WTC11 (cell line): ENCODE data around the gene MRPS11. TPM values are rescaled to one million over a fixed set of nuclear protein-coding genes. Genes with fewer than 3 reads are reported as not detected.

Experiments
- ATAC-seq: fragments of 200-7000 bp; cut with Tn5 transposase; 2 replicates; pipeline ENCODE4 v1.10.0; 2021; ENCODE audit warnings: mild to moderate bottlenecking, moderate library complexity
- CTCF ChIA-PET: fragments of 300-600 bp; sonication (Branson Sonifier 250); formaldehyde crosslinking; loops from one replicate; lab custom pipeline; 2021; ENCODE audit warnings: antibody characterized with exemption; lab: Charles Lee
- POLR2A ChIA-PET: fragments of 350-600 bp; sonication (Branson Sonifier 250); formaldehyde crosslinking; loops from one replicate; lab custom pipeline; 2021; ENCODE audit warnings: antibody characterized with exemption; lab: Charles Lee
- DNase-seq: peaks from one replicate; pipeline ENCODE4 v3.0.0; 2021; ENCODE audit warnings: low spot score
- H3K27ac Mint-ChIP-seq: 2 replicates; pipeline ENCODE4 v1.8.0; 2021; ENCODE audit warnings: mixed read lengths
- H3K27me3 Mint-ChIP-seq: 2 replicates; pipeline ENCODE4 v1.8.0; 2021; ENCODE audit warnings: low read depth, mild to moderate bottlenecking, moderate library complexity, mixed read lengths
- H3K36me3 Mint-ChIP-seq: 2 replicates; pipeline ENCODE4 v1.8.0; 2021; ENCODE audit warnings: mixed read lengths
- H3K4me1 Mint-ChIP-seq: 2 replicates; pipeline ENCODE4 v1.8.0; 2022; ENCODE audit warnings: mixed read lengths
- H3K4me3 Mint-ChIP-seq: 2 replicates; pipeline ENCODE4 v1.8.0; 2021; ENCODE audit warnings: mild to moderate bottlenecking, moderate library complexity, mixed read lengths
- H3K9me3 Mint-ChIP-seq: 2 replicates; pipeline ENCODE4 v1.8.0; 2021; ENCODE audit warnings: mixed read lengths
- CBFB ChIP-seq: sonication (generic); formaldehyde crosslinking; IDR thresholded peaks from 2 replicates; pipeline ENCODE4 v1.8.1; 2022; ENCODE audit warnings: mild to moderate bottlenecking, low read depth, missing genetic modification reagents
- EMX1 ChIP-seq: fragments of 250-450 bp; sonication (Bioruptor Pico); IDR thresholded peaks from 2 replicates; pipeline ENCODE4 v1.8.0; 2021; ENCODE audit warnings: mild to moderate bottlenecking
- ETV6 ChIP-seq: sonication (generic); formaldehyde crosslinking; IDR thresholded peaks from 2 replicates; pipeline ENCODE4 v1.8.1; 2022; ENCODE audit warnings: mild to moderate bottlenecking, missing genetic modification reagents
- GRHL2 ChIP-seq: fragments of 250-450 bp; sonication (Bioruptor Pico); IDR thresholded peaks from 2 replicates; pipeline ENCODE4 v1.8.0; 2022; ENCODE audit warnings: mild to moderate bottlenecking, moderate library complexity; ENCODE audit not compliant: insufficient replicate concordance, severe bottlenecking
- IRF2 ChIP-seq: sonication (generic); formaldehyde crosslinking; IDR thresholded peaks from 2 replicates; pipeline ENCODE4 v1.8.0; 2022; ENCODE audit warnings: low read depth, missing genetic modification reagents, borderline replicate concordance
- JAZF1 ChIP-seq: fragments of 250-450 bp; sonication (Bioruptor Pico); IDR thresholded peaks from 2 replicates; pipeline ENCODE4 v1.9.0; 2021; ENCODE audit warnings: moderate library complexity, mild to moderate bottlenecking, inconsistent platforms
- MXD4 ChIP-seq: fragments of 250-450 bp; sonication (Bioruptor Pico); IDR thresholded peaks from 2 replicates; pipeline ENCODE4 v1.8.0; 2021; ENCODE audit warnings: mild to moderate bottlenecking, moderate library complexity, borderline replicate concordance
- NFYB ChIP-seq: sonication (generic); formaldehyde crosslinking; conservative IDR thresholded peaks from 2 replicates; pipeline ENCODE4 v1.8.0; 2022; ENCODE audit warnings: low read depth, missing genetic modification reagents
- RELA ChIP-seq: sonication (generic); formaldehyde crosslinking; IDR thresholded peaks from 2 replicates; pipeline ENCODE4 v1.8.1; 2022; ENCODE audit warnings: missing genetic modification reagents, mild to moderate bottlenecking, borderline replicate concordance
- RORB ChIP-seq: fragments of 250-450 bp; sonication (Bioruptor Pico); IDR thresholded peaks from 2 replicates; pipeline ENCODE4 v1.9.0; 2021; ENCODE audit warnings: mild to moderate bottlenecking
- SMAD3 ChIP-seq: sonication (generic); formaldehyde crosslinking; IDR thresholded peaks from 2 replicates; pipeline ENCODE4 v1.8.0; 2022; ENCODE audit warnings: missing genetic modification reagents, mild to moderate bottlenecking, borderline replicate concordance
- TEAD4 ChIP-seq: sonication (generic); formaldehyde crosslinking; IDR thresholded peaks from 2 replicates; pipeline ENCODE4 v1.8.0; 2022; ENCODE audit warnings: mild to moderate bottlenecking, missing genetic modification reagents
- TP53 ChIP-seq: sonication (generic); formaldehyde crosslinking; IDR thresholded peaks from 2 replicates; pipeline ENCODE4 v1.8.1; 2023; ENCODE audit warnings: mild to moderate bottlenecking, missing genetic modification reagents
- ZBTB21 ChIP-seq: sonication (generic); formaldehyde crosslinking; IDR thresholded peaks from 2 replicates; pipeline ENCODE4 v1.8.1; 2023; ENCODE audit warnings: mild to moderate bottlenecking, missing genetic modification reagents, borderline replicate concordance
- ZNF138 ChIP-seq: sonication (generic); formaldehyde crosslinking; conservative IDR thresholded peaks from 2 replicates; pipeline ENCODE4 v1.8.1; 2022; ENCODE audit warnings: mild to moderate bottlenecking, moderate library complexity, missing genetic modification reagents
- ZNF219 ChIP-seq: sonication (generic); formaldehyde crosslinking; IDR thresholded peaks from 2 replicates; pipeline ENCODE4 v1.8.0; 2023; ENCODE audit warnings: missing genetic modification reagents, mild to moderate bottlenecking, borderline replicate concordance
- ZNF232 ChIP-seq: sonication (generic); formaldehyde crosslinking; IDR thresholded peaks from 2 replicates; pipeline ENCODE4 v1.8.0; 2022; ENCODE audit warnings: mild to moderate bottlenecking, missing genetic modification reagents
- ZNF396 ChIP-seq: fragments of 250-450 bp; sonication (Bioruptor Pico); IDR thresholded peaks from 2 replicates; pipeline ENCODE4 v1.8.0; 2021; ENCODE audit warnings: mild to moderate bottlenecking, moderate library complexity, borderline replicate concordance
- total RNA-seq: library from RNA; stranded (reverse); gene quantifications from 3 replicates; pipeline ENCODE4 v1.2.3, GENCODE V29; 2021
- TF ChIP-seq, protein P1 (sequence below): sonication (generic); formaldehyde crosslinking; IDR thresholded peaks from 2 replicates; pipeline ENCODE4 v1.8.1; 2022; ENCODE audit warnings: mild to moderate bottlenecking, missing genetic modification reagents, moderate library complexity, borderline replicate concordance
- TF ChIP-seq, protein P2 (sequence below): sonication (generic); formaldehyde crosslinking; IDR thresholded peaks from 2 replicates; pipeline ENCODE4 v1.8.1; 2022; ENCODE audit warnings: low read depth, missing genetic modification reagents, borderline replicate concordance
- TF ChIP-seq, protein P3 (sequence below): fragments of 250-450 bp; sonication (Bioruptor Pico); IDR thresholded peaks from 2 replicates; pipeline ENCODE4 v1.8.0; 2021; ENCODE audit warnings: mild to moderate bottlenecking
- TF ChIP-seq, protein P4 (sequence below): sonication (generic); formaldehyde crosslinking; IDR thresholded peaks from 2 replicates; pipeline ENCODE4 v1.8.1; 2022; ENCODE audit warnings: low read depth, mild to moderate bottlenecking, moderate library complexity, missing genetic modification reagents, borderline replicate concordance
- TF ChIP-seq, protein P5 (sequence below): sonication (generic); formaldehyde crosslinking; IDR thresholded peaks from 2 replicates; pipeline ENCODE4 v1.8.0; 2022; ENCODE audit warnings: mild to moderate bottlenecking, missing genetic modification reagents

Gene MRPS11
- total RNA-seq, 1 experiment from 2014 or later, result 49.1 TPM

DNA sequence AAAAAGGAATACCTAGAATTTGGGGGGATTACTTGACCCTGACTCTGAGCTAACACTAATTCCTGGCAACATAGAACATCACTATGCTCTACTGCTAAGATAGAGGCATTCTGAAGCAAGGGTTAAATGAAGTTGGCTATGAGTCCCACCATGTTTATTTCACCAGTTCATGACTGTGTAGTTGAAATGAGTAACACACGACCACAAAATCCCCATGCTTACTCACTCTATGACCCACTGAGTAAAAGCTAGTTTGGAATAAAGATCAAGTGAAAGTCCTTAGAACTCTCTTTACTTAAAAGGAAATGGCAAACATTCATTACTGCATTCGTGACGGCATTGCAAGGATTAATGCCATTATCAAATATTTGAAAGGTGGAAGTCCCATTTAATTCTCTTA lies 47.7 kb upstream of the MRPS11 start (continued):
- TF ChIP-seq SMAD3 (CRISPR knock-in tag) (no peak), ZNF138 (CRISPR knock-in tag) (no peak), IRF2 (CRISPR knock-in tag) (no peak)

DNA sequence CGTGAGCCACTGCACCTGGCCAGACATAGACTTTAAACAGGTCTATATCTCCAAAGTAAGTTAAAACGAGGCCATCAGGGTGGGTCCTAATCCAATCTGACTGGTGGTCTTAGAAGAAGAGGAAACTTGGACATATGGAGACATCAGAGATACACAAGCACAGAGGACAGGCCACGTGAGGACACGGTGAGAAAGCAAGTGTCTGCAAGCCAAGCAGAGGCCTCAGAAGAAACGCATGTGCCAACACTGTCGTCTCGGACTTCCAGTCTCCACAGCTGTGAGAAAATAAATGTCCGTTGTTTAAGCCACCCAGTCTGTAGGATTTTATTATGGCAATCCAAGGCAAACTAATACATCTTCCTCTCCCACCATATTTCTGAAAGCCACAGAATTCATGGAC lies 44.2 kb upstream of the MRPS11 start:
- no peaks in the 10 kb centered on the region for H3K4me1 Mint-ChIP-seq

DNA sequence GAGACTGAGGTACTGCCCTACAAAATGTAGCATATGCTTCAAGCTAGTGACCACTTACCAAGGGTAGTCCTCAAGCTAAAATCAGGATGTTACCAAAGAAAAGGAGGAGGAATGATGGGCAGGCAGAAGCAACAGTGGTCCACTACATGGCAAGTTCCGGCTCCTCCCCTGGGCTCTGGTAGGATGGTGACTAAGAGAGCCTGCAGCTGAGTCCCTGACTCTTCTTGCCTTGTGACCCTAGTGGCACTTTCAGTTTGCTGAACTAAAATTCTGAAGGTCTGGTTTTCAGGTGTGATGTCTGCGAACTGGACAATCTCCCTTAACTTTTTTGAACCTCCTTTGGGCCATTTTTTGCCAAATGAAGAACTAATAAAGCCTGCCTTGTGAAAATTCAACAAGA lies 41.2 kb upstream of the MRPS11 start:
- CTCF ChIA-PET, result interaction anchor here (1.1 to 2.9 kb wide), 2 partner anchors 10 to 29 kb away, joined by 3 to 13 read pairs; no protein-coding TSS in a partner anchor
- no peak for DNase-seq
- ATAC-seq, result no peak
- no peaks in the 10 kb centered on the region for H3K4me1 Mint-ChIP-seq
- H3K27me3 Mint-ChIP-seq, result peaks cover 6% of the 10 kb centered on the region; the same call in 1 of the 2 replicates
- no peak overlapping the region for H3K4me3 Mint-ChIP-seq
- H3K36me3 Mint-ChIP-seq, result no peaks in the 10 kb centered on the region
- H3K27ac Mint-ChIP-seq, result no peak overlapping the region
- TF ChIP-seq ZNF219 (CRISPR knock-in tag), result no peak
- TF ChIP-seq TEAD4, result no peak
- TF ChIP-seq ZNF232 (CRISPR knock-in tag), result no peak
- no peaks in the 10 kb centered on the region for H3K9me3 Mint-ChIP-seq
- POLR2A ChIA-PET, result interaction anchor here (0.8 kb wide), 1 partner anchor 29 kb away, joined by 3 read pairs; no protein-coding TSS in a partner anchor

More for the DNA sequence above, 44.2 kb upstream of the MRPS11 start:
- Mint-ChIP-seq H3K4me3 (no peak overlapping the region), H3K27me3 (peaks cover 9% of the 10 kb centered on the region), H3K36me3 (no peaks in the 10 kb centered on the region), H3K9me3 (no peaks in the 10 kb centered on the region), H3K27ac (no peak overlapping the region)
- CTCF ChIA-PET, result no interaction called here
- POLR2A ChIA-PET, result no interaction called here
- ATAC-seq (no peak), DNase-seq (no peak)
- TF ChIP-seq, protein P1, sequence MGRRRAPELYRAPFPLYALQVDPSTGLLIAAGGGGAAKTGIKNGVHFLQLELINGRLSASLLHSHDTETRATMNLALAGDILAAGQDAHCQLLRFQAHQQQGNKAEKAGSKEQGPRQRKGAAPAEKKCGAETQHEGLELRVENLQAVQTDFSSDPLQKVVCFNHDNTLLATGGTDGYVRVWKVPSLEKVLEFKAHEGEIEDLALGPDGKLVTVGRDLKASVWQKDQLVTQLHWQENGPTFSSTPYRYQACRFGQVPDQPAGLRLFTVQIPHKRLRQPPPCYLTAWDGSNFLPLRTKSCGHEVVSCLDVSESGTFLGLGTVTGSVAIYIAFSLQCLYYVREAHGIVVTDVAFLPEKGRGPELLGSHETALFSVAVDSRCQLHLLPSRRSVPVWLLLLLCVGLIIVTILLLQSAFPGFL (CRISPR knock-in tag), result no peak
- TF ChIP-seq TP53 (CRISPR knock-in tag) (no peak), ZNF396 (CRISPR knock-in tag) (no peak), ETV6 (CRISPR knock-in tag) (no peak), ZBTB21 (CRISPR knock-in tag) (no peak), JAZF1 (CRISPR knock-in tag) (no peak), MXD4 (CRISPR knock-in tag) (no peak), GRHL2 (CRISPR knock-in tag) (no peak), NFYB (no peak), RORB (CRISPR knock-in tag) (no peak), EMX1 (no peak), CBFB (CRISPR knock-in tag) (no peak), RELA (CRISPR knock-in tag) (no peak)
- TF ChIP-seq, protein P2, sequence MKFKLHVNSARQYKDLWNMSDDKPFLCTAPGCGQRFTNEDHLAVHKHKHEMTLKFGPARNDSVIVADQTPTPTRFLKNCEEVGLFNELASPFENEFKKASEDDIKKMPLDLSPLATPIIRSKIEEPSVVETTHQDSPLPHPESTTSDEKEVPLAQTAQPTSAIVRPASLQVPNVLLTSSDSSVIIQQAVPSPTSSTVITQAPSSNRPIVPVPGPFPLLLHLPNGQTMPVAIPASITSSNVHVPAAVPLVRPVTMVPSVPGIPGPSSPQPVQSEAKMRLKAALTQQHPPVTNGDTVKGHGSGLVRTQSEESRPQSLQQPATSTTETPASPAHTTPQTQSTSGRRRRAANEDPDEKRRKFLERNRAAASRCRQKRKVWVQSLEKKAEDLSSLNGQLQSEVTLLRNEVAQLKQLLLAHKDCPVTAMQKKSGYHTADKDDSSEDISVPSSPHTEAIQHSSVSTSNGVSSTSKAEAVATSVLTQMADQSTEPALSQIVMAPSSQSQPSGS (CRISPR knock-in tag), result no peak
- TF ChIP-seq, protein P3, sequence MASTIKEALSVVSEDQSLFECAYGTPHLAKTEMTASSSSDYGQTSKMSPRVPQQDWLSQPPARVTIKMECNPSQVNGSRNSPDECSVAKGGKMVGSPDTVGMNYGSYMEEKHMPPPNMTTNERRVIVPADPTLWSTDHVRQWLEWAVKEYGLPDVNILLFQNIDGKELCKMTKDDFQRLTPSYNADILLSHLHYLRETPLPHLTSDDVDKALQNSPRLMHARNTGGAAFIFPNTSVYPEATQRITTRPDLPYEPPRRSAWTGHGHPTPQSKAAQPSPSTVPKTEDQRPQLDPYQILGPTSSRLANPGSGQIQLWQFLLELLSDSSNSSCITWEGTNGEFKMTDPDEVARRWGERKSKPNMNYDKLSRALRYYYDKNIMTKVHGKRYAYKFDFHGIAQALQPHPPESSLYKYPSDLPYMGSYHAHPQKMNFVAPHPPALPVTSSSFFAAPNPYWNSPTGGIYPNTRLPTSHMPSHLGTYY, result no peak
- TF ChIP-seq, protein P4, sequence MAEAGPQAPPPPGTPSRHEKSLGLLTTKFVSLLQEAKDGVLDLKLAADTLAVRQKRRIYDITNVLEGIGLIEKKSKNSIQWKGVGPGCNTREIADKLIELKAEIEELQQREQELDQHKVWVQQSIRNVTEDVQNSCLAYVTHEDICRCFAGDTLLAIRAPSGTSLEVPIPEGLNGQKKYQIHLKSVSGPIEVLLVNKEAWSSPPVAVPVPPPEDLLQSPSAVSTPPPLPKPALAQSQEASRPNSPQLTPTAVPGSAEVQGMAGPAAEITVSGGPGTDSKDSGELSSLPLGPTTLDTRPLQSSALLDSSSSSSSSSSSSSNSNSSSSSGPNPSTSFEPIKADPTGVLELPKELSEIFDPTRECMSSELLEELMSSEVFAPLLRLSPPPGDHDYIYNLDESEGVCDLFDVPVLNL (CRISPR knock-in tag), result no peak
- TF ChIP-seq, protein P5, sequence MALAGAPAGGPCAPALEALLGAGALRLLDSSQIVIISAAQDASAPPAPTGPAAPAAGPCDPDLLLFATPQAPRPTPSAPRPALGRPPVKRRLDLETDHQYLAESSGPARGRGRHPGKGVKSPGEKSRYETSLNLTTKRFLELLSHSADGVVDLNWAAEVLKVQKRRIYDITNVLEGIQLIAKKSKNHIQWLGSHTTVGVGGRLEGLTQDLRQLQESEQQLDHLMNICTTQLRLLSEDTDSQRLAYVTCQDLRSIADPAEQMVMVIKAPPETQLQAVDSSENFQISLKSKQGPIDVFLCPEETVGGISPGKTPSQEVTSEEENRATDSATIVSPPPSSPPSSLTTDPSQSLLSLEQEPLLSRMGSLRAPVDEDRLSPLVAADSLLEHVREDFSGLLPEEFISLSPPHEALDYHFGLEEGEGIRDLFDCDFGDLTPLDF (CRISPR knock-in tag), result no peak
